SU-DHL-6 (cell line): ENCODE results near the gene FANCL.

Experiments
- CTCF ChIP-seq: fragments of 200-600 bp; sonication (generic); IDR thresholded peaks from one replicate; pipeline ENCODE4 v1.5.1; 2017; ENCODE audit warnings: antibody characterized with exemption, mild to moderate bottlenecking, low read length, moderate library complexity; ENCODE audit not compliant: insufficient read depth, poor library complexity, severe bottlenecking
- EZH2phosphoT487 ChIP-seq: fragments of 200-600 bp; sonication (generic), shearing (Covaris generic); conservative IDR thresholded peaks from 2 replicates; pipeline ENCODE4 v1.6.1; 2018; ENCODE audit warnings: mild to moderate bottlenecking, antibody characterized with exemption, low read length, moderate library complexity, mixed read lengths

- TF ChIP-seq CTCF, result no peak
- no peak for TF ChIP-seq EZH2phosphoT487
These were observed 131.6 kb downstream of the FANCL start for GRCh38 chr2:58109481-58109880.
